ENCODE data around the gene DUSP1.

Gene DUSP1

DNA sequence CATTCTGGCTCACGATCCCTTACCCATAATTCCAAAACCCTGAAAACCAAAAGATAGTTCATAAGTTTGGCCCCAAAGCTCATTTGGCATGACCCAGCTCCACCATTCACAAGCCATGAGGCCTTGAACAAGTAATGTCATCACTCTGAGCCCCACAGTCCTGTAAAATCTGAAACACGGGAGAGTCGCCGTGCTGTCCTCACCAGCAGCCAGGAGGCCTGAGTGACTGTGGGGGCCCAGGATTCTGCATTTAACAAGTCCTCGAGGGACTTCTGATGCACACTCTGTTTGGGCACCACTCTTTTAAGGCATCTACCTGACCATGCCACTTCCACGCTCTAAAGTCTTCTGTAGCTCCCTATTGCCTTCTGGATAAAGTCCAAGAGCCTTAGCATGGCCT, 40.8 kb downstream of the DUSP1 start:
- TF ChIP-seq, protein P1, sequence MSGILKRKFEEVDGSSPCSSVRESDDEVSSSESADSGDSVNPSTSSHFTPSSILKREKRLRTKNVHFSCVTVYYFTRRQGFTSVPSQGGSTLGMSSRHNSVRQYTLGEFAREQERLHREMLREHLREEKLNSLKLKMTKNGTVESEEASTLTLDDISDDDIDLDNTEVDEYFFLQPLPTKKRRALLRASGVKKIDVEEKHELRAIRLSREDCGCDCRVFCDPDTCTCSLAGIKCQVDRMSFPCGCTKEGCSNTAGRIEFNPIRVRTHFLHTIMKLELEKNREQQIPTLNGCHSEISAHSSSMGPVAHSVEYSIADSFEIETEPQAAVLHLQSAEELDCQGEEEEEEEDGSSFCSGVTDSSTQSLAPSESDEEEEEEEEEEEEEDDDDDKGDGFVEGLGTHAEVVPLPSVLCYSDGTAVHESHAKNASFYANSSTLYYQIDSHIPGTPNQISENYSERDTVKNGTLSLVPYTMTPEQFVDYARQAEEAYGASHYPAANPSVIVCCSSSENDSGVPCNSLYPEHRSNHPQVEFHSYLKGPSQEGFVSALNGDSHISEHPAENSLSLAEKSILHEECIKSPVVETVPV (CRISPR knock-in tag; IDR thresholded peaks at IDR 0.05): no peak
- no peak for TF ChIP-seq ISL1 (CRISPR knock-in tag; IDR thresholded peaks at IDR 0.05)
- TF ChIP-seq ESRRG (CRISPR knock-in tag; IDR thresholded peaks at IDR 0.05): no peak
- TF ChIP-seq ZNF565 (CRISPR knock-in tag; conservative IDR thresholded peaks at IDR 0.05; ENCODE audit: low read depth): no peak
- TF ChIP-seq ZFP3 (CRISPR knock-in tag; IDR thresholded peaks at IDR 0.05): no peak
- no peak for TF ChIP-seq CSDC2 (CRISPR knock-in tag; IDR thresholded peaks at IDR 0.05)
- TF ChIP-seq, protein P2, sequence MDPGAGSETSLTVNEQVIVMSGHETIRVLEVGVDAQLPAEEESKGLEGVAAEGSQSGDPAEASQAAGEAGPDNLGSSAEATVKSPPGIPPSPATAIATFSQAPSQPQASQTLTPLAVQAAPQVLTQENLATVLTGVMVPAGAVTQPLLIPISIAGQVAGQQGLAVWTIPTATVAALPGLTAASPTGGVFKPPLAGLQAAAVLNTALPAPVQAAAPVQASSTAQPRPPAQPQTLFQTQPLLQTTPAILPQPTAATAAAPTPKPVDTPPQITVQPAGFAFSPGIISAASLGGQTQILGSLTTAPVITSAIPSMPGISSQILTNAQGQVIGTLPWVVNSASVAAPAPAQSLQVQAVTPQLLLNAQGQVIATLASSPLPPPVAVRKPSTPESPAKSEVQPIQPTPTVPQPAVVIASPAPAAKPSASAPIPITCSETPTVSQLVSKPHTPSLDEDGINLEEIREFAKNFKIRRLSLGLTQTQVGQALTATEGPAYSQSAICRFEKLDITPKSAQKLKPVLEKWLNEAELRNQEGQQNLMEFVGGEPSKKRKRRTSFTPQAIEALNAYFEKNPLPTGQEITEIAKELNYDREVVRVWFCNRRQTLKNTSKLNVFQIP (CRISPR knock-in tag; IDR thresholded peaks at IDR 0.05; ENCODE audit: borderline replicate concordance, low read depth): no peak
- TF ChIP-seq ZNF8 (CRISPR knock-in tag; IDR thresholded peaks at IDR 0.05): no peak
- TF ChIP-seq, protein P3, sequence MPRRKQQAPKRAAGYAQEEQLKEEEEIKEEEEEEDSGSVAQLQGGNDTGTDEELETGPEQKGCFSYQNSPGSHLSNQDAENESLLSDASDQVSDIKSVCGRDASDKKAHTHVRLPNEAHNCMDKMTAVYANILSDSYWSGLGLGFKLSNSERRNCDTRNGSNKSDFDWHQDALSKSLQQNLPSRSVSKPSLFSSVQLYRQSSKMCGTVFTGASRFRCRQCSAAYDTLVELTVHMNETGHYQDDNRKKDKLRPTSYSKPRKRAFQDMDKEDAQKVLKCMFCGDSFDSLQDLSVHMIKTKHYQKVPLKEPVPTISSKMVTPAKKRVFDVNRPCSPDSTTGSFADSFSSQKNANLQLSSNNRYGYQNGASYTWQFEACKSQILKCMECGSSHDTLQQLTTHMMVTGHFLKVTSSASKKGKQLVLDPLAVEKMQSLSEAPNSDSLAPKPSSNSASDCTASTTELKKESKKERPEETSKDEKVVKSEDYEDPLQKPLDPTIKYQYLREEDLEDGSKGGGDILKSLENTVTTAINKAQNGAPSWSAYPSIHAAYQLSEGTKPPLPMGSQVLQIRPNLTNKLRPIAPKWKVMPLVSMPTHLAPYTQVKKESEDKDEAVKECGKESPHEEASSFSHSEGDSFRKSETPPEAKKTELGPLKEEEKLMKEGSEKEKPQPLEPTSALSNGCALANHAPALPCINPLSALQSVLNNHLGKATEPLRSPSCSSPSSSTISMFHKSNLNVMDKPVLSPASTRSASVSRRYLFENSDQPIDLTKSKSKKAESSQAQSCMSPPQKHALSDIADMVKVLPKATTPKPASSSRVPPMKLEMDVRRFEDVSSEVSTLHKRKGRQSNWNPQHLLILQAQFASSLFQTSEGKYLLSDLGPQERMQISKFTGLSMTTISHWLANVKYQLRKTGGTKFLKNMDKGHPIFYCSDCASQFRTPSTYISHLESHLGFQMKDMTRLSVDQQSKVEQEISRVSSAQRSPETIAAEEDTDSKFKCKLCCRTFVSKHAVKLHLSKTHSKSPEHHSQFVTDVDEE (CRISPR knock-in tag; IDR thresholded peaks at IDR 0.05): no peak
- no peak for TF ChIP-seq ARNTL (CRISPR knock-in tag; IDR thresholded peaks at IDR 0.05; ENCODE audit: borderline replicate concordance, low read depth)
- TF ChIP-seq GLIS3 (CRISPR knock-in tag; IDR thresholded peaks at IDR 0.05): no peak
- no peak for ATAC-seq

DNA sequence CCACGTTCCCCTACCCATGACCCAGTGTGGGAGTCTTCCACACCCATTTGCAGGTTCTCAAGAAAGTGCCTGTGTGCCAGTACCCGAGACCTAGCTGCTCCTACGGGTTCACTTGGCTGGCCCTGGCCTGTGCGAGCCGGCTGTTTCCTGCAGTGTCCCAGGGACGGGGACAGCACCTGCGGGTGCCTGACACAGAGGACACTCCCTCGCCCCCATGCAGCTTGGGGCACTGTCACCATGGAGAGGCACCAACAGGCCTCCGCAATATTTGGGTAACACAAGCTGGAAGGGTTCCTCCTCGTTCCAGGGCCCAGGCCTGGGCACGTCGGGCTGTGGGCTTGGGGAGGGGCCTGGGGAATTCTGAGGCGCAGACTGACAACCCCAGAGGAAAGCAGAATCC, 41.4 kb downstream of the DUSP1 start:
- ATAC-seq: no peak
- TF ChIP-seq ZFP30 (CRISPR knock-in tag; IDR thresholded peaks at IDR 0.05) (no peak), ESRRG (CRISPR knock-in tag; IDR thresholded peaks at IDR 0.05) (no peak), SNAI2 (CRISPR knock-in tag; IDR thresholded peaks at IDR 0.05) (no peak), PPARA (CRISPR knock-in tag; IDR thresholded peaks at IDR 0.05; ENCODE audit: borderline replicate concordance) (no peak), ZNF70 (CRISPR knock-in tag; IDR thresholded peaks at IDR 0.05) (no peak), ZFP3 (CRISPR knock-in tag; IDR thresholded peaks at IDR 0.05) (no peak)
- TF ChIP-seq, protein P4, sequence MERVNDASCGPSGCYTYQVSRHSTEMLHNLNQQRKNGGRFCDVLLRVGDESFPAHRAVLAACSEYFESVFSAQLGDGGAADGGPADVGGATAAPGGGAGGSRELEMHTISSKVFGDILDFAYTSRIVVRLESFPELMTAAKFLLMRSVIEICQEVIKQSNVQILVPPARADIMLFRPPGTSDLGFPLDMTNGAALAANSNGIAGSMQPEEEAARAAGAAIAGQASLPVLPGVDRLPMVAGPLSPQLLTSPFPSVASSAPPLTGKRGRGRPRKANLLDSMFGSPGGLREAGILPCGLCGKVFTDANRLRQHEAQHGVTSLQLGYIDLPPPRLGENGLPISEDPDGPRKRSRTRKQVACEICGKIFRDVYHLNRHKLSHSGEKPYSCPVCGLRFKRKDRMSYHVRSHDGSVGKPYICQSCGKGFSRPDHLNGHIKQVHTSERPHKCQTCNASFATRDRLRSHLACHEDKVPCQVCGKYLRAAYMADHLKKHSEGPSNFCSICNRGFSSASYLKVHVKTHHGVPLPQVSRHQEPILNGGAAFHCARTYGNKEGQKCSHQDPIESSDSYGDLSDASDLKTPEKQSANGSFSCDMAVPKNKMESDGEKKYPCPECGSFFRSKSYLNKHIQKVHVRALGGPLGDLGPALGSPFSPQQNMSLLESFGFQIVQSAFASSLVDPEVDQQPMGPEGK (CRISPR knock-in tag; IDR thresholded peaks at IDR 0.05; ENCODE audit: borderline replicate concordance): no peak

DNA sequence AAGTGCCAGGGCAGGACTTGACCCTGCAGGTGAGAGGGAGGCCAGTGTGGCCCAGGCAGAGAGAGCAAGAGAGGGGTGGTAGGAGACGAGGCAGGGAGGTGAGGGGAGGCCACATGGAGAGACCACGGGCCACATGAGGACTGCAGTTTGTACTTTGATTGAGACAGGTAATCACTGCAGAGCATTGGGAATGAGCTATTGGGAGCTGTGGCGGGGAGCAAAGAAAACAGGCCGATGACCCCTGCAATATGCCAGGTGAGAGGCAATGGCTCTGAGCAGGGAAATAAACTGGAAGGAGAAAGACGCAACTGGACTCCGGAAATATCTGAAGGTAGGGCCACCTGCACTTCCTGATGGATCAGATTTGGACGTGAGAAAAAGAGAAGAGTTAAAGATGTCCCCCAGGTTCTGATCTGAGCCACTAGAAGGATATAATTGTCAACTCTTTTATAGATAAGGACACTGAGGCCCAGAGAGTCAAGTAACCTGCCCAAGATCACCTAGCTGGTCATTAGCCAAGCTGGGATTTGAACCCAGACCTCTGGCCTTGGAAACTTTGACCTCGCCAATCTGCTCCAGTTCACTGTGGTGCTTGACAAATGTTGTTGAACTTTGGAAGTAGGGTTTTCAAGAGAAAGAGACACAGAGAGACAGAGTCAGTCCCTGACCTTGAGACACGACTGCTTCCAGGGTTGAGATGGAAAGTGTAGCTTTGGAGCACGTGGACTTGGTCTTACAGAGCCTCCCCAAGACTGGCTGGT, 42.3 kb downstream of the DUSP1 start:
- no peak for ATAC-seq
- TF ChIP-seq, protein P1 (CRISPR knock-in tag; IDR thresholded peaks at IDR 0.05): no peak
- no peak for TF ChIP-seq ZNF8 (CRISPR knock-in tag; IDR thresholded peaks at IDR 0.05)
- no peak for TF ChIP-seq ZFP3 (CRISPR knock-in tag; IDR thresholded peaks at IDR 0.05)
- TF ChIP-seq GLIS3 (CRISPR knock-in tag; IDR thresholded peaks at IDR 0.05): no peak
- TF ChIP-seq CSDC2 (CRISPR knock-in tag; IDR thresholded peaks at IDR 0.05): no peak
- TF ChIP-seq, protein P2 (CRISPR knock-in tag; IDR thresholded peaks at IDR 0.05; ENCODE audit: borderline replicate concordance, low read depth): no peak
- TF ChIP-seq PPARA (CRISPR knock-in tag; IDR thresholded peaks at IDR 0.05; ENCODE audit: borderline replicate concordance): no peak
- TF ChIP-seq TOX (CRISPR knock-in tag; IDR thresholded peaks at IDR 0.05; ENCODE audit: borderline replicate concordance): no peak
- TF ChIP-seq, protein P3 (CRISPR knock-in tag; IDR thresholded peaks at IDR 0.05): no peak
- no peak for TF ChIP-seq ISL1 (CRISPR knock-in tag; IDR thresholded peaks at IDR 0.05)
- TF ChIP-seq ZNF565 (CRISPR knock-in tag; conservative IDR thresholded peaks at IDR 0.05; ENCODE audit: low read depth): no peak
- TF ChIP-seq RARB (CRISPR knock-in tag; IDR thresholded peaks at IDR 0.05): no peak
- no peak for TF ChIP-seq ZC3H10 (CRISPR knock-in tag; IDR thresholded peaks at IDR 0.05)
- TF ChIP-seq, protein P4 (CRISPR knock-in tag; IDR thresholded peaks at IDR 0.05; ENCODE audit: borderline replicate concordance): no peak

All from SK-N-SH treated with all-trans-retinoic acid at 6 μM for 48 hours (cell line).